Endodermal cell (in vitro differentiated cells): ENCODE data around the gene SSH2. TPM values are rescaled to one million over a fixed set of nuclear protein-coding genes. Genes with fewer than 3 reads are reported as not detected.

Source experiments
- DNase-seq: peaks from one replicate; pipeline ENCODE4 v3.0.0-alpha.2; 2017
- H3K27ac ChIP-seq: 2 replicates; pipeline ENCODE4 v1.5.1; 2013; ENCODE audit warnings: mild to moderate bottlenecking, low read depth, low read length, moderate library complexity
- H3K27me3 ChIP-seq: 2 replicates; pipeline ENCODE4 v1.6.1; 2013; ENCODE audit warnings: mild to moderate bottlenecking, low read length, moderate library complexity; ENCODE audit not compliant: insufficient read depth, control insufficient read depth, poor library complexity, severe bottlenecking
- H3K36me3 ChIP-seq: 2 replicates; pipeline ENCODE4 v1.7.0; 2013; ENCODE audit warnings: mild to moderate bottlenecking, low read length, moderate library complexity; ENCODE audit not compliant: control insufficient read depth, insufficient read depth
- H3K4me1 ChIP-seq: one replicate; pipeline ENCODE4 v1.7.0; 2013; ENCODE audit warnings: low read length; ENCODE audit not compliant: control insufficient read depth, insufficient read depth
- H3K4me3 ChIP-seq: 2 replicates; pipeline ENCODE4 v1.5.1; 2013; ENCODE audit warnings: mild to moderate bottlenecking, low read length, moderate library complexity
- H3K9ac ChIP-seq: 2 replicates; pipeline ENCODE4 v1.6.1; 2013; ENCODE audit warnings: mild to moderate bottlenecking, low read length, moderate library complexity; ENCODE audit not compliant: poor library complexity, severe bottlenecking; ENCODE audit errors: extremely low read depth
- H3K9me3 ChIP-seq: 2 replicates; pipeline ENCODE4 v1.6.1; 2013; ENCODE audit warnings: mild to moderate bottlenecking, low read length, moderate library complexity; ENCODE audit not compliant: control insufficient read depth
- H3K27ac Mint-ChIP-seq: 2 replicates; pipeline ENCODE4 v1.8.0; 2020; ENCODE audit warnings: mixed read lengths
- H3K27me3 Mint-ChIP-seq: 2 replicates; pipeline ENCODE4 v1.8.0; 2021; ENCODE audit warnings: mild to moderate bottlenecking, mixed read lengths; ENCODE audit not compliant: insufficient read depth
- H3K36me3 Mint-ChIP-seq: 2 replicates; pipeline ENCODE4 v1.8.0; 2020; ENCODE audit warnings: low read depth, mixed read lengths
- H3K4me1 Mint-ChIP-seq: 2 replicates; pipeline ENCODE4 v1.8.0; 2020; ENCODE audit warnings: mixed read lengths
- H3K4me3 Mint-ChIP-seq: 2 replicates; pipeline ENCODE4 v1.8.0; 2020; ENCODE audit warnings: mild to moderate bottlenecking, moderate library complexity, mixed read lengths
- H3K9me3 Mint-ChIP-seq: 2 replicates; pipeline ENCODE4 v1.8.0; 2020; ENCODE audit warnings: mild to moderate bottlenecking, mixed read lengths
- WGBS, 2 experiments: methylation state at CpG; one replicate each; pipeline versions ENCODE4 v1.1.5 to v1.1.7; 2013; ENCODE audit warnings: missing lambda C conversion rate in 2 of 2, mixed read lengths in 1 of 2; ENCODE audit not compliant: insufficient coverage in 1 of 2, insufficient read length in 1 of 2; 5-methylcytosine and 5-hydroxymethylcytosine counted together
- total RNA-seq, 2 donors: library from RNA; stranded (reverse); fragmentation: NEBNext Ultra II Directional in 1 of 2; extraction: Animal tissue kit (Norgen Biotek cat#: 25700) in 1 of 2; gene quantifications; 2 replicates in 1 of 2; 3 replicates in 1 of 2; pipeline ENCODE4 v1.2.1, GENCODE V29; 2021
- TF ChIP-seq, protein P1 (sequence below): fragments of 200-600 bp; sonication (generic); conservative IDR thresholded peaks from 2 replicates; pipeline ENCODE4 v1.5.0; 2021; ENCODE audit warnings: antibody characterized with exemption, mild to moderate bottlenecking

SSH2 gene
- total RNA-seq, 2 donors from 2014 or later, result 11.3 to 13.5 TPM

DNA sequence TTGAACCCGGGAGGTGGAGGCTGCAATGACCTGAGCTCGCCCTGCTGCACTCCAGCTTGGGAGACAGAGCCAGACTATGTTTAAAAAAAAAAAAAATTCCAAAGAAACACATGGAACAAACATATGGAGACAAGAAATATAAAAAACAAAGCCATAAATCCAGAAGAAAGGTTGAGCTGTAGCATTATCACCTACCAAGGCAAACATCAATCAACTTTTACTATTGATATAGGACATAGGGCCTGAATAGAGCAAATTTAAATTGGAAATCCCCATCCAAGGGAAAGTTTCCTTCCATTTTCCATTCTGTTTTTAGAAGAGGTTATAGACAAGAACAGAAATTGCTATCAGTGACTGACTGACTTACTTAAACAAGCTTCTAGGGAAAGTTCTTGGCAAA lies 56.6 kb downstream of the SSH2 start:
- Mint-ChIP-seq H3K4me3 (no peak overlapping the region), H3K27me3 (peaks cover 14% of the 10 kb centered on the region), H3K4me1 (peaks cover 9% of the 10 kb centered on the region), H3K36me3 (no peaks in the 10 kb centered on the region), H3K9me3 (no peaks in the 10 kb centered on the region), H3K27ac (no peak overlapping the region)
- no peak for DNase-seq
- Histone ChIP-seq H3K27me3 (peaks cover 23% of the 10 kb centered on the region), H3K36me3 (no peaks in the 10 kb centered on the region), H3K9ac (no peak overlapping the region), H3K9me3 (peaks cover 9% of the 10 kb centered on the region), H3K4me1 (no peaks in the 10 kb centered on the region), H3K4me3 (no peak overlapping the region), H3K27ac (no peak overlapping the region)
- TF ChIP-seq, protein P1, sequence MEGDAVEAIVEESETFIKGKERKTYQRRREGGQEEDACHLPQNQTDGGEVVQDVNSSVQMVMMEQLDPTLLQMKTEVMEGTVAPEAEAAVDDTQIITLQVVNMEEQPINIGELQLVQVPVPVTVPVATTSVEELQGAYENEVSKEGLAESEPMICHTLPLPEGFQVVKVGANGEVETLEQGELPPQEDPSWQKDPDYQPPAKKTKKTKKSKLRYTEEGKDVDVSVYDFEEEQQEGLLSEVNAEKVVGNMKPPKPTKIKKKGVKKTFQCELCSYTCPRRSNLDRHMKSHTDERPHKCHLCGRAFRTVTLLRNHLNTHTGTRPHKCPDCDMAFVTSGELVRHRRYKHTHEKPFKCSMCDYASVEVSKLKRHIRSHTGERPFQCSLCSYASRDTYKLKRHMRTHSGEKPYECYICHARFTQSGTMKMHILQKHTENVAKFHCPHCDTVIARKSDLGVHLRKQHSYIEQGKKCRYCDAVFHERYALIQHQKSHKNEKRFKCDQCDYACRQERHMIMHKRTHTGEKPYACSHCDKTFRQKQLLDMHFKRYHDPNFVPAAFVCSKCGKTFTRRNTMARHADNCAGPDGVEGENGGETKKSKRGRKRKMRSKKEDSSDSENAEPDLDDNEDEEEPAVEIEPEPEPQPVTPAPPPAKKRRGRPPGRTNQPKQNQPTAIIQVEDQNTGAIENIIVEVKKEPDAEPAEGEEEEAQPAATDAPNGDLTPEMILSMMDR, result no peak
- WGBS, 2 experiments, result 96% methylated on average over 2 of the region's 2 CpGs; no CpG with 5 or more reads in 1 of the 2 experiments

- no peaks in the 10 kb centered on the region for H3K9me3 Mint-ChIP-seq
- peaks cover 2% of the 10 kb centered on the region for H3K9me3 ChIP-seq
- H3K27me3 ChIP-seq, result peaks cover 14% of the 10 kb centered on the region
- no peak overlapping the region for H3K4me3 Mint-ChIP-seq
- no peak overlapping the region for H3K9ac ChIP-seq
- no peak overlapping the region for H3K27ac Mint-ChIP-seq
- no peak for DNase-seq
- no peaks in the 10 kb centered on the region for H3K36me3 Mint-ChIP-seq
- peaks cover 4% of the 10 kb centered on the region for H3K27me3 Mint-ChIP-seq
- TF ChIP-seq, protein P1, result no peak
- H3K4me1 ChIP-seq, result peaks cover 3% of the 10 kb centered on the region
- peaks cover 19% of the 10 kb centered on the region for H3K4me1 Mint-ChIP-seq
- WGBS, 2 experiments, result 100% methylated on average over 1 of the region's 1 CpG; no CpG with 5 or more reads in 1 of the 2 experiments
- no peaks in the 10 kb centered on the region for H3K36me3 ChIP-seq
- no peak overlapping the region for H3K27ac ChIP-seq
- no peak overlapping the region for H3K4me3 ChIP-seq
Observed at GRCh38 chr17:29870836-29871465, 59.1 kb downstream of the SSH2 start.

GRCh38 chr17:29867643-29868181 lies 62.3 kb downstream of the SSH2 start:
- H3K27me3 ChIP-seq, result peaks cover 6% of the 10 kb centered on the region
- Mint-ChIP-seq H3K27me3 (no peaks in the 10 kb centered on the region), H3K9me3 (no peaks in the 10 kb centered on the region), H3K27ac (no peak overlapping the region), H3K36me3 (no peaks in the 10 kb centered on the region), H3K4me1 (peaks cover 14% of the 10 kb centered on the region), H3K4me3 (no peak overlapping the region)
- H3K4me3 ChIP-seq, result no peak overlapping the region
- H3K36me3 ChIP-seq, result no peaks in the 10 kb centered on the region
- TF ChIP-seq, protein P1, result peak; percentile 58
- 80 to 94% methylated on average over 1 to 2 of the region's 2 CpGs for WGBS, 2 experiments
- H3K4me1 ChIP-seq, result peaks cover 3% of the 10 kb centered on the region
- H3K9me3 ChIP-seq, result no peaks in the 10 kb centered on the region
- no peak for DNase-seq
- H3K9ac ChIP-seq, result no peak overlapping the region
- no peak overlapping the region for H3K27ac ChIP-seq
